Osteoblast (primary cell): ENCODE results near the gene GARS1. TPM values are rescaled to one million over a fixed set of nuclear protein-coding genes. Genes with fewer than 3 reads are reported as not detected.

ENCODE experiments used
- DNase-seq: peaks from one replicate; pipeline ENCODE4 v3.0.0; 2011; ENCODE audit warnings: low spot score, mixed read lengths; ENCODE audit not compliant: insufficient read length; ENCODE audit errors: missing footprints
- H2AFZ ChIP-seq: 2 replicates; pipeline ENCODE4 v1.6.0; 2011; ENCODE audit warnings: mild to moderate bottlenecking, low read length
- H3K27ac ChIP-seq: 2 replicates; pipeline ENCODE4 v1.5.1; 2011; ENCODE audit warnings: mild to moderate bottlenecking, low read depth, low read length, moderate library complexity
- H3K27me3 ChIP-seq: 2 replicates; pipeline ENCODE4 v1.6.0; 2012; ENCODE audit warnings: mild to moderate bottlenecking, control low read depth, inconsistent platforms, low read length, moderate library complexity; ENCODE audit not compliant: insufficient read depth
- H3K36me3 ChIP-seq: 2 replicates; pipeline ENCODE4 v1.5.1; 2011; ENCODE audit warnings: mild to moderate bottlenecking, low read length, control low read depth, moderate library complexity; ENCODE audit not compliant: insufficient read depth
- H3K4me1 ChIP-seq: 2 replicates; pipeline ENCODE4 v1.5.1; 2011; ENCODE audit warnings: mild to moderate bottlenecking, low read length, control low read depth, moderate library complexity; ENCODE audit not compliant: insufficient read depth
- H3K4me2 ChIP-seq: 2 replicates; pipeline ENCODE4 v1.6.0; 2011; ENCODE audit warnings: mild to moderate bottlenecking, low read length; ENCODE audit not compliant: insufficient read depth
- H3K4me3 ChIP-seq: fragments of 200-600 bp; sonication (generic); 3 replicates; pipeline ENCODE4 v1.5.1; 2012; ENCODE audit warnings: mild to moderate bottlenecking, low read length, inconsistent platforms; ENCODE audit not compliant: insufficient read depth
- H3K79me2 ChIP-seq: 2 replicates; pipeline ENCODE4 v1.6.0; 2012; ENCODE audit warnings: mild to moderate bottlenecking, low read length, control low read depth, inconsistent platforms; ENCODE audit not compliant: insufficient read depth
- H3K9me3 ChIP-seq: 2 replicates; pipeline ENCODE4 v1.5.1; 2011; ENCODE audit warnings: low read depth, low read length, control low read depth
- H4K20me1 ChIP-seq: 2 replicates; pipeline ENCODE4 v1.6.0; 2012; ENCODE audit warnings: mild to moderate bottlenecking, low read length, control low read depth; ENCODE audit not compliant: insufficient read depth
- CTCF ChIP-seq: IDR thresholded peaks from 2 replicates; pipeline ENCODE4 v1.5.1; 2011; ENCODE audit warnings: mild to moderate bottlenecking, low read depth, low read length, moderate library complexity; ENCODE audit errors: extremely low read depth
- total RNA-seq: library from RNA; depleted of rRNA; stranded (reverse); fragments of >200 nt; gene quantifications from 2 replicates; pipeline ENCODE4 v1.2.3, GENCODE V29; 2012

GARS1 gene
- total RNA-seq, 1 donor: 526 TPM

DNA sequence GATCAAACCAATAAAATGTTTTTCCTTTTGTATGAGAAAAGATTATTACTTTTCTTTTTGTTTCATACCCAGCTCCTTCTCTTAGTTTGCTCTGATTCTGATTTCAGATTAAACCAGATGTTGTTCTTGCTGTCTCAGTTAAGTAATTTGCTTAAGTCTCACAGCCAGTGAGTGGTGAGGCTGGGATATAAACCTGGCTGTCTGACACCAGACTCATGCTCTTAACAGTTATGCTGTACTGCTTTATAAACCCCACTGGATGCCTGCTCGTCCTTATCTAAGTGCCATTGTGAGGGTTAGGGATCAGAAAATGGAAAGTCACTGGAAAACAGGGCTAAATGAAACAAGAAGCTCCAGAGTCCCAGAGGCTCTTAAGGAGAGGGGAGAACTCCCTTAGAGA, 24.3 kb downstream of the GARS1 start:
- H4K20me1 ChIP-seq: peaks cover 27% of the 10 kb centered on the region
- H3K27ac ChIP-seq: no peak overlapping the region
- no peaks in the 10 kb centered on the region for H3K27me3 ChIP-seq
- no peak overlapping the region for H3K4me3 ChIP-seq
- no peak overlapping the region for H2AFZ ChIP-seq
- H3K79me2 ChIP-seq: peaks cover 65% of the 10 kb centered on the region
- no peaks in the 10 kb centered on the region for H3K9me3 ChIP-seq
- TF ChIP-seq CTCF: no peak
- H3K4me2 ChIP-seq: no peak overlapping the region
- H3K4me1 ChIP-seq: no peaks in the 10 kb centered on the region
- H3K36me3 ChIP-seq: peaks cover 93% of the 10 kb centered on the region
- no peak for DNase-seq

DNA sequence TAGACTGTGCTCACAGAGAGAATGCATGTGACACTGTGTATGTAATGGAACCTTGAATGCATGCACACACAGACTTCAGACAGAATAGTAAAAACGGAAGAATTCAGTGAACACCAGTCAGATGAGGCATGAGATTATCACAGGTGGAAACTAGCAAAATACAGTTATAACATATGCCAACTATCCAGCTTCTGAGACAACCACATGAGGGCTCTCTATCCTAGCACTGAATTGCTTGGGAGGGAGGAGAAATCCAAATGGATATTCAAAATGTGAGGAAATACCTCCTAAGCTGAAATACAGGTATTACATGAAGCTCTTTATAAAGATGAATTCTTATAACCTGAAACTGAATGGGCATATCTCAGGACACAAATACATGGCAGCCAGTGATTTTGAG, 30.6 kb downstream of the GARS1 start:
- no peaks in the 10 kb centered on the region for H3K27me3 ChIP-seq
- no peak overlapping the region for H2AFZ ChIP-seq
- H4K20me1 ChIP-seq: peaks cover 12% of the 10 kb centered on the region
- no peak overlapping the region for H3K4me2 ChIP-seq
- no peak for TF ChIP-seq CTCF
- no peak overlapping the region for H3K4me3 ChIP-seq
- H3K27ac ChIP-seq: no peak overlapping the region
- peaks cover 88% of the 10 kb centered on the region for H3K36me3 ChIP-seq
- H3K9me3 ChIP-seq: no peaks in the 10 kb centered on the region
- no peaks in the 10 kb centered on the region for H3K4me1 ChIP-seq
- DNase-seq: no peak
- H3K79me2 ChIP-seq: peaks cover 29% of the 10 kb centered on the region

- no peak overlapping the region for H2AFZ ChIP-seq
- H3K27ac ChIP-seq: no peak overlapping the region
- H4K20me1 ChIP-seq: peaks cover 16% of the 10 kb centered on the region
- H3K36me3 ChIP-seq: peaks cover 88% of the 10 kb centered on the region
- no peak overlapping the region for H3K4me3 ChIP-seq
- peaks cover 28% of the 10 kb centered on the region for H3K79me2 ChIP-seq
- no peak overlapping the region for H3K4me2 ChIP-seq
- no peaks in the 10 kb centered on the region for H3K27me3 ChIP-seq
- H3K4me1 ChIP-seq: no peaks in the 10 kb centered on the region
- no peaks in the 10 kb centered on the region for H3K9me3 ChIP-seq
- no peak for TF ChIP-seq CTCF
- DNase-seq: peak; percentile 14
Measured at GRCh38 chr7:30627026-30627425, 32.3 kb downstream of the GARS1 start.

GRCh38 chr7:30630986-30631385, 36.3 kb downstream of the GARS1 start:
- no peak overlapping the region for H3K27ac ChIP-seq
- H3K4me2 ChIP-seq: no peak overlapping the region
- H3K4me3 ChIP-seq: no peak overlapping the region
- H4K20me1 ChIP-seq: peaks cover 16% of the 10 kb centered on the region
- peaks cover 94% of the 10 kb centered on the region for H3K36me3 ChIP-seq
- DNase-seq: no peak
- peaks cover 46% of the 10 kb centered on the region for H3K79me2 ChIP-seq
- H3K4me1 ChIP-seq: no peaks in the 10 kb centered on the region
- no peak overlapping the region for H2AFZ ChIP-seq
- no peaks in the 10 kb centered on the region for H3K9me3 ChIP-seq
- H3K27me3 ChIP-seq: no peaks in the 10 kb centered on the region
- TF ChIP-seq CTCF: no peak
